ENCODE measurements around the gene TMEM106A. TPM values are rescaled to one million over a fixed set of nuclear protein-coding genes. Genes with fewer than 3 reads are reported as not detected.
A peak's percentile ranks its signal among the peaks of the same experiment; 100 is the strongest.
"Not testable (repeated sequence)": the region's sequence is repeated elsewhere in the genome, so short reads cannot be mapped to it uniquely, and the experiment has no call there.

The TMEM106A gene
- total RNA-seq (10 to 100 TPM; 17.3 to 18.0 TPM), polyA plus RNA-seq (1 to 10 TPM; 4.1 to 5.5 (median 4.2) TPM), total RNA-seq (11.2 to 16.7 (median 14.3) reads per million in 6 experiments)

DNA sequence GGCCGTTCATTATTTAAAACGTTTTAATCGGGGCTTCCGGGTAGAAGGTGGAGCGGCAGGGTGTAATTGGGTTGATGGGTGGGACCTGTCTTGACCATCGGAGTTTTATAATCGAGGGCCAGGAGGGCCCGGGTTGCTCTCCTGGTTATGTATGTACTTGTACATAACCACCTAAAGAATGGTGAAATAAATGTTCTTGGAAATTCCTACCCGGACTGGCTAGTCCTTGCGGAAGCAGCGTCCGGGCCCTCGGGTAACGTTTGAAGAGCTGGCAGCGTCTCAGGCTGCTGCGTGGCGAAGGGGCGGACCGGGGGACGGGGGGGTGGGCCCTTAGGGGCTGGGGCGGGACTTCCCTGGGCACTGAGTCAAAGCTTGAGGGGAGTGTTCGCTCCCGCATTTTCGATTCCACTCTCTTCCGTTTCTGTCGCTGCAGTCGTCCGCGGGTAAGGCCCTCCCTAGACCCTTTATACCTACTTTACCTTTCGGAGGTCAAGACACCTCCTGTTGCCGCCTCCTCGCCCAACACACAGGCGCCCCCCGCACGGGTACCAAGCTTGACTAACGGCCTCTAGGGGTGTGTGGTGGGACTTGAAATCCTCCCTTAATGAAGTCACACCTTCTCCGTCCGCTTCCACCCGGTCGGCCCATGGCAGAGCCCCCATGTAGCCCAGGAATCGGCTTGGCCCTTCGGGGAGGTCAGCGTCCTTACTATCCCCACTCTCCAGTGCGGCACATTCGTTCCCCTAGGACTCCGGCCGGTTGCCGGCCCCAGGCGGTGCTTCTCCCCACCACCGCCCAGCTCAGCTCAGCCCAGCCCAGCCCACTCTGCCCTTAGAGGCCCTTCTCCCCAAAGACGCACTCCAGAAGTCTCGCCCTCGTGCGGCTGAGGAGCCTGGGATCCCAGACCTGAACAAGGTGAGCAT lies at the start of gene TMEM106A:
Gene TMEM106A (plus strand): TSS at position 396 of the 923 bp plus-strand sequence. CDS start 1,167 bp downstream, outside the sequence.
- DNase-seq (peak; percentile 54 to 85 (median 66)), ATAC-seq (peak; percentile 88 to 90)
- H3K36me3 Mint-ChIP-seq: peaks cover 4 to 44% (median 11%) of the 10 kb centered on the region in 3 donors
- peaks cover 24 to 45% (median 41%) of the 10 kb centered on the region in 4 donors for H3K4me1 Mint-ChIP-seq
- POLR2A ChIA-PET: interaction anchor here (0.5 to 12.3 kb wide), 20 partner anchors 10 to 1936 kb away, joined by 3 to 189 read pairs (median 4); partner anchors contain the start of genes BRCA1, HEXIM1, IFI35 and NBR1
- no peaks in the 10 kb centered on the region for H3K9me3 Mint-ChIP-seq
- peak within 1 kb of the TSS; percentile 88 to 100 (median 99) for H3K4me3 Mint-ChIP-seq
- H3K27me3 Mint-ChIP-seq: no peaks in the 10 kb centered on the region
- H3K27ac Mint-ChIP-seq: peak within 1 kb of the TSS; percentile 95 to 99 (median 97)

- DNase-seq, H3K4me1 Mint-ChIP-seq, H3K27me3 Mint-ChIP-seq, ATAC-seq, POLR2A ChIA-PET, H3K9me3 Mint-ChIP-seq, H3K4me3 Mint-ChIP-seq: not testable (repeated sequence)
- peaks cover 0 to 20% (median 3%) of the 10 kb centered on the region in 3 donors for H3K36me3 Mint-ChIP-seq
- peak overlapping the region in 6 of 10 donors; percentile 14 to 87 (median 50) for H3K27ac Mint-ChIP-seq
Measured at GRCh38 chr17:43165971-43166370, 45.7 kb upstream of the TMEM106A start.

DNA sequence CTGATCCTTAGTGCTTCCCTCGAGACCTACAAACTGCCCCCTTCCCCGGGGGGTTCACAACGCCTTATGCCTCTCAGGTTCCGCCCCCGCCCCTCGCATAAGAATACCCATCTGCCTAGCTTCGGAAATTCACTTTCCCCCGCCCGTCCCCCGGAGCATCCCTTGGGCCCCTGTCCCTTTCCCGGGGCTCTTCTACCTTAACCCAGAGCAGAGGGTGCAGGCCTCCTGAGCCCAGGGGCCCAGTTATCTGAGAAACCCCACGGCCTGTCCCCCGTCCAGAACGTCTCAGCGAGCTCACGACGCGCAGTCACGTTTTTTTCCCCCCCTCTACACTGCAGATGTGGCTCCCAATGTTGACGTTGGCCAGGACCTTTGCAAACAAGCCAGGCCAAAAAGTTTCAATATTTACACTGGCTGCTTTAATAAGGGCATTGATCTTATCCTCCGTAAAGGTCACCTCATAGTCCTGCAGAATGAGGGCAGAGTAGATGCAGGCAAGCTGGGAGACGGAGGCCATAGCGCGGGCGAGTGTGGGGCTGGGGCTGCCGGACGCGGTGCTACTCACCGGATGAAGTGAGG lies 42.0 kb upstream of the TMEM106A start:
- Mint-ChIP-seq H3K27ac (no peak overlapping the region), H3K27me3 (no peaks in the 10 kb centered on the region), H3K4me1 (peaks cover 8 to 29% (median 20%) of the 10 kb centered on the region in 4 donors), H3K36me3 (peaks cover 0 to 10% (median 2%) of the 10 kb centered on the region in 3 donors), H3K4me3 (no peak overlapping the region), H3K9me3 (no peaks in the 10 kb centered on the region)
- DNase-seq: peak in 1 of 10 donors; percentile 4
- POLR2A ChIA-PET: interaction anchor here (0.8 to 3.5 kb wide), 7 partner anchors 42 to 199 kb away, joined by 3 to 25 read pairs (median 5); partner anchors contain the start of genes IFI35, RPL27 and TMEM106A
- ATAC-seq: peak in 1 of 2 donors; percentile 17

DNA sequence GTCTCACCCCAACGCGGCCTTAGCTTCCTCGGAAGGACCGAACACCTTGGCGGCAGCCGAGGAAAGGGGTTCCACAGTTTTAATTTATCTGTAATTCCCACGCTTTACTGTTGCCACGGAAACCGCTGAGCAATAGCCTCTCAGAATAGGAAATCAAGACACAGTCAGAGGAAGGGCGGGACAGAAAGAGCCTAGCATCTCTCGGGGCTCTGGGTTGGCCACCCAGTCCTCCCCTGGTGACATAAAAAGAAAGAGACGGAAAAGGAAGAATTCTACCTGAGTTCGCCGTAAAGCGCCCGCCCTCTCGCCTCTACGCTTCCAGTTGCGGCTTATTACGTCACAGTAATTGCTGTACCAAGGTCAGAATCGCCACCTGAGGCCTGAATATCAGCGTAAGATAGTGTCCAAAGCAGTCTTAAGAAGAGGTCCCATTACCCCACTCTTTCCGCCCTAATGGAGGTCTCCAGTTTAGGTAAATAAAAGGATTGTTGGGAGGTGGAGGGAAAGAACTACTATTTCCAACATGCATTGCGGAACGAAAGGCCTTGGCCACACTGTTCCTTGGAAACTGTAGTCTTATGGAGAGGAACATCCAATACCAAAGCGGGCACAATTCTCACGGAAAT lies 41.4 kb upstream of the TMEM106A start:
- Mint-ChIP-seq H3K27me3 (no peaks in the 10 kb centered on the region), H3K36me3 (peaks cover 0 to 10% (median 2%) of the 10 kb centered on the region in 3 donors), H3K27ac (no peak overlapping the region), H3K9me3 (no peaks in the 10 kb centered on the region), H3K4me1 (peaks cover 8 to 32% (median 22%) of the 10 kb centered on the region in 4 donors), H3K4me3 (no peak overlapping the region)
- DNase-seq: peak; percentile 70 to 95 (median 90)
- POLR2A ChIA-PET: interaction anchor here (0.8 to 3.5 kb wide), 7 partner anchors 41 to 198 kb away, joined by 3 to 25 read pairs (median 5); partner anchors contain the start of genes IFI35, RPL27 and TMEM106A
- peak; percentile 78 to 79 for ATAC-seq

DNA sequence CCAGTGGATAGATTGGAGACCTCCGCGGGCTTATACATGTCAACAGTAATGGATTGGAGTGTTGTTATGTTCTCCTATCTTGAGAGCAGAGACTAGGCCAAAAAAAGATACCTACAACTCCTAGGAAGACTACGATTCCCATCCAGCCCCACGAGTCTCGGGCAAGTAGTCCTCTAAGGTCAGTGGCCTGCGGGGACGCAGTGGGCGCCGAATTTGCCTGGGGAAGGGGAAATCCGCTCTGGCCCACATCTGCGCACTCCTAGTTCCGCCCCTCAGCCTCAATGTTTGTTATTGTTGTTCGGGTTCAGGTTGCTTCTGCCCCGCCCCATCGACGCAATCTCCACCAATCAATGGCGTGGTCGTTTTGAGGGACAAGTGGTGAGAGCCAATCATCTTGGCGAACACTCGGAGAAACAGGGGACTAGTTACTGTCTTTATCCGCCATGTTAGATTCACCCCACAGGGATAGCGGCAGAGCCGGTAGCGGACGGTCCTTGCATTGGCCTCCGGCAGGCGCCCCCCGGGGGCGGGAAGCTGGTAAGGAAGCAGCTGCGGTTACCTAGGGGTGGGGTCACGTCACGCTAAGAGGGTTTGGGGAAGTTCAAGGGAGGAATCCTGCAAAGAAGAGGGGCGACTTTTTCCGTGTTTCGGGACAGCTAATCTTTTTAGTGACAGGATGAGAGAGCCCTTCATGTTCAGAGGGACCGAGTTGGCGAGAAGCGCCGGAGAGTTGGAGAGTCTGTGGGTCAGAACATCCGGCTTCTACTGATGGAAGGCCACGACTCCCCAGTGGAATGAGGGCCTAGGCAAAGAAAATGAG lies 40.7 kb upstream of the TMEM106A start, which contains the start of gene NBR1:
Gene NBR1 (plus strand): TSS at position 449 of the 820 bp plus-strand sequence. CDS start 4,586 bp downstream, outside the sequence.
- Mint-ChIP-seq H3K27me3 (no peaks in the 10 kb centered on the region), H3K27ac (no peak within 1 kb of the TSS), H3K4me1 (peaks cover 14 to 37% (median 28%) of the 10 kb centered on the region in 4 donors), H3K36me3 (peaks cover 0 to 15% (median 8%) of the 10 kb centered on the region in 3 donors), H3K9me3 (no peaks in the 10 kb centered on the region), H3K4me3 (no peak within 1 kb of the TSS)
- ATAC-seq (peak; percentile 78 to 83), DNase-seq (peak; percentile 76 to 99 (median 96))
- POLR2A ChIA-PET: interaction anchor here (0.5 to 3.5 kb wide), 24 partner anchors 28 to 885 kb away, joined by 3 to 43 read pairs (median 4); partner anchors contain the start of genes BECN1, BRCA1, DHX8 and IFI35

- H3K9me3 Mint-ChIP-seq: no peaks in the 10 kb centered on the region
Measured at GRCh38 chr17:43171586-43172487, 39.8 kb upstream of the TMEM106A start.

GRCh38 chr17:43175213-43176118 lies 36.2 kb upstream of the TMEM106A start:
- Mint-ChIP-seq H3K9me3 (no peaks in the 10 kb centered on the region), H3K4me3 (peak overlapping the region in 9 of 10 donors; percentile 4 to 73 (median 69)), H3K27me3 (no peaks in the 10 kb centered on the region), H3K27ac (peak overlapping the region; percentile 68 to 93 (median 90)), H3K4me1 (peaks cover 21 to 60% (median 44%) of the 10 kb centered on the region in 4 donors), H3K36me3 (peaks cover 0 to 48% (median 19%) of the 10 kb centered on the region in 3 donors)
- ATAC-seq (no peak), DNase-seq (no peak)
- POLR2A ChIA-PET: no interaction called here

More at GRCh38 chr17:43171586-43172487, 39.8 kb upstream of the TMEM106A start:
- POLR2A ChIA-PET: interaction anchor here (0.5 to 3.5 kb wide), 25 partner anchors 27 to 783 kb away, joined by 3 to 43 read pairs (median 4); partner anchors contain the start of genes BECN1, BRCA1, DHX8 and IFI35
- no peak overlapping the region for H3K27ac Mint-ChIP-seq
- ATAC-seq (no peak), DNase-seq (no peak)
- H3K36me3 Mint-ChIP-seq: peaks cover 0 to 18% (median 9%) of the 10 kb centered on the region in 3 donors
- H3K4me1 Mint-ChIP-seq: peaks cover 18 to 44% (median 33%) of the 10 kb centered on the region in 4 donors
- H3K4me3 Mint-ChIP-seq: no peak overlapping the region
- no peaks in the 10 kb centered on the region for H3K27me3 Mint-ChIP-seq

DNA sequence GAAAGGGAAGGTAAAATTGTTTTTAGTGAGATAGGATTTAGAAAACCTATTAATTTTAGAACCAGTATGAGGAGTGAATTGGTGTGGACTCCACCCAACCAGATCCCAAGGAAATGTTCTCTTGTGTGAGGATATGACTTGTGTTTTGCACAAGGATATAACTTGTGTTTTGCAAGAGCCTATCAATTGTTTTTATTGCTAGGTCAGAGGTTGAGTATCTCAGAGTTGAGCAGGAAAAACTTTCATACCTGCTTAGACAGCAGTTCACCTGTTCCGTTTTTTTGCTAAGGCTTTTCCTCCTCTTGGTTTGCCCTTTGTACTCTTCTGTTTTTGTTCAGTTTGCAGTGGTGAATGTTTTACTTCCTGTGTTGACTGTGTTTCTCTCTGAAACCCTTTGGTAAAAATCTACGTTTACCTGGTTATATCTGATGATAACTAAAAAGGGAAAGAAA lies 35.5 kb upstream of the TMEM106A start:
- DNase-seq (peak in 3 of 10 donors; percentile 9 to 21 (median 13)), ATAC-seq (peak; percentile 31 to 40)
- no peaks in the 10 kb centered on the region for H3K9me3 Mint-ChIP-seq

DNA sequence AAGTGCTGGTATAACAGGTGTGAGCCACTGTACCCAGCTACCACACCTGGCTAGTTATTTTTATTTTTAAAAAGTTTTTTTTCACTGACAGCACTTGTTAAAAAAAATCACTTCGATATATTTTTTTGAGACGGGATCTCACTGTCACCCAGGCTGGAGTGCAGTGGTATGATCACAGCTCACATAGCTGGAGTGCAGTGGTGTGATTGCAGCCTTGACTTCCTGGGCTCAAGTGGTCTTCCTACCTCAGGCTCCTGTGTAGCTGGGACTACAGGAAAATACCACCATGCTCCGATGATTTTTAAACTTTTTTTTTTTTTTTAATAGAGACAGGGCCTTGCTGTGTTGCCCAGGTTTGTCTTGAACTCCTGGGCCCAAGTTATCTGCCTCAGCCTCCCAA lies 27.8 kb upstream of the TMEM106A start:
- Mint-ChIP-seq H3K27me3 (no peaks in the 10 kb centered on the region), H3K9me3 (no peaks in the 10 kb centered on the region), H3K4me1 (peaks cover 0 to 9% (median 2%) of the 10 kb centered on the region in 4 donors), H3K4me3 (no peak overlapping the region), H3K27ac (no peak overlapping the region), H3K36me3 (peaks cover 0 to 86% (median 19%) of the 10 kb centered on the region in 3 donors)
- ATAC-seq (no peak), DNase-seq (no peak)
- POLR2A ChIA-PET: interaction anchor here (0.5 kb wide), 1 partner anchor 22 kb away, joined by 4 read pairs; no protein-coding TSS in a partner anchor

More for the DNA sequence above, 35.5 kb upstream of the TMEM106A start:
- Mint-ChIP-seq H3K27me3 (no peaks in the 10 kb centered on the region), H3K4me1 (peaks cover 21 to 60% (median 44%) of the 10 kb centered on the region in 4 donors), H3K27ac (peak overlapping the region; percentile 75 to 93 (median 90)), H3K36me3 (peaks cover 0 to 55% (median 19%) of the 10 kb centered on the region in 3 donors), H3K4me3 (peak overlapping the region; percentile 26 to 76 (median 69))
- POLR2A ChIA-PET: interaction anchor here (1.1 kb wide), 1 partner anchor 139 kb away, joined by 4 read pairs; no protein-coding TSS in a partner anchor

All from naive thymus-derived CD8-positive, alpha-beta T cell (primary cell).